WTC11 (cell line): ENCODE measurements around the gene GNPDA1.

ENCODE experiments used
- CTCF ChIP-seq: fragments of 200-600 bp; IDR thresholded peaks from 2 replicates; pipeline ENCODE4 v1.8.0; 2022; ENCODE audit warnings: antibody characterized with exemption
- FOXJ3 ChIP-seq: sonication (generic); formaldehyde crosslinking; IDR thresholded peaks from 2 replicates; pipeline ENCODE4 v1.9.0; 2021; ENCODE audit warnings: missing genetic modification reagents, mild to moderate bottlenecking, borderline replicate concordance
- USF2 ChIP-seq: sonication (generic); formaldehyde crosslinking; IDR thresholded peaks from 2 replicates; pipeline ENCODE4 v1.8.1; 2023; ENCODE audit warnings: mild to moderate bottlenecking, missing genetic modification reagents, moderate library complexity
- ZNF317 ChIP-seq: sonication (generic); formaldehyde crosslinking; IDR thresholded peaks from 2 replicates; pipeline ENCODE4 v1.8.1; 2023; ENCODE audit warnings: low read depth, mild to moderate bottlenecking, moderate library complexity, missing genetic modification reagents, borderline replicate concordance

DNA sequence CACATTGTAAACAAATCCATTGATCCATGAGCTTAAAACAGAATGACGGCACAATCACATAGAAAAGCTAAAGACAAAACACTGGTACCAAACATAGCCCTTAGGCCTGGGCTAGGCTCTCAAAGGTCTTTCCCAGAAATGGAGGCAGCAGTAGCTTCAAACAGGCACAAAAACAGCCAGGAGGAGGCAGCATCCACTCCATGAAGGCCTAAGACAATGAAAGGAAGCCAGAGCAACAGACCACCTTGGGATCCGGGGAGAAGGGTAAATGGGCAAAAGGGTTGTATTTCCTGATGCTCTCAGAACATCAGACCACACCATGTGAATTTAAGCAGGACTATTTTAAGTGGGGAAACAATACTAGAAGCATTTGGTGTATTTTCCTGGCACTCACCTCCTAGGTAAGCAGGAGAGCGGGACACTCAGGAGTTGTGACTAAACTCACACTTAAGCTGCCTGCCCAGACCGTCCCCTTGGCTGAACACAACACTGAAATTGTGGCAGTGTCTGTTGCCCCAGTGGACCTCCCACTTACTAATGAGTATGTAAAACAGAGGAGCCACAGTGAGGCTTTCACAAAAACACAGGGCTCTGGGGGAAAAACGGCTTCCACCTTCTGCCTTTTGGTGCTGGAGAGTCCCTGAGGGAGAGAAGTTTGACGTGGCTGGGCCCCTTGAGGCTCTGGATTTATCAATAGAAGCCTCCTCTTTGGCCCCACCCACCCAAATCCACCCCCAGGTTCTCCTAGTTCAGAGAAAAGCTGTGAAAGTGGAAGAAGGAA lies 11.9 kb downstream of the GNPDA1 start:
- TF ChIP-seq CTCF = no peak
- TF ChIP-seq FOXJ3 = no peak
- TF ChIP-seq ZNF317 (CRISPR knock-in tag) = no peak
- no peak for TF ChIP-seq USF2 (CRISPR knock-in tag)
